Esophagus squamous epithelium (tissue), 5 donors: ENCODE measurements around the gene ZNF678. TPM values are rescaled to one million over a fixed set of nuclear protein-coding genes. Genes with fewer than 3 reads are reported as not detected.
"Not testable (repeated sequence)": the region's sequence is repeated elsewhere in the genome, so short reads cannot be mapped to it uniquely, and the experiment has no call there.

ENCODE experiments used
- DNase-seq: peaks from one replicate; lab custom pipeline; 2025; lab: John Stamatoyannopoulos, UW
- H3K27ac ChIP-seq, 4 donors: fragments of 200-600 bp; sonication (generic); one replicate each; pipeline ENCODE4 v1.5.1; 2016 to 2019; ENCODE audit warnings: mild to moderate bottlenecking in 1 of 4
- H3K27me3 ChIP-seq, 4 donors: fragments of 200-600 bp; sonication (generic); 1 replicate in 3 of 4; 2 replicates in 1 of 4; pipeline versions ENCODE4 v1.5.1 to v1.6.0; 2017 to 2021; ENCODE audit warnings: antibody characterized with exemption in 1 of 4
- H3K36me3 ChIP-seq, 3 donors: fragments of 200-600 bp; sonication (generic); one replicate each; pipeline ENCODE4 v1.5.1; 2016 to 2019
- H3K4me1 ChIP-seq, 3 donors: fragments of 200-600 bp; sonication (generic); one replicate each; pipeline ENCODE4 v1.5.1; 2017 to 2019
- H3K4me3 ChIP-seq, 4 donors: fragments of 200-600 bp; sonication (generic); 1 replicate in 3 of 4; 2 replicates in 1 of 4; pipeline ENCODE4 v1.5.1; 2016 to 2019; ENCODE audit warnings: mild to moderate bottlenecking in 2 of 4, moderate library complexity in 1 of 4
- H3K9me3 ChIP-seq, 3 donors: fragments of 200-600 bp; sonication (generic); one replicate each; pipeline ENCODE4 v1.5.1; 2016 to 2019
- POLR2A ChIP-seq, 4 donors: fragments of 450-650 bp; IDR thresholded peaks; one replicate each; pipeline ENCODE4 v1.6.1; 2017; ENCODE audit warnings: antibody characterized with exemption in 4 of 4, mild to moderate bottlenecking in 4 of 4, moderate library complexity in 3 of 4
- WGBS, 2 donors: methylation state at CpG; one replicate each; pipeline ENCODE4 v1.1.5; 2018; 5-methylcytosine and 5-hydroxymethylcytosine counted together
- intact Hi-C: fragments of 100-400 bp; cut with DNase I; formaldehyde crosslinking; loops from one replicate; pipeline ENCODE4 v1.15.0; 2022
- total RNA-seq, 4 donors: library from RNA; depleted of rRNA; stranded (reverse); fragments of >200 nt; gene quantifications; one replicate each; pipeline ENCODE4 v1.1.0, GENCODE V29; 2016
- TF ChIP-seq, protein P1 (sequence below), 6 experiments: fragments of 450-650 bp in 4 of 6; fragments of 200-600 bp in 2 of 6; sonication (generic) in 2 of 6; IDR thresholded peaks; one replicate each; pipeline ENCODE4 v1.5.1; 2016 to 2019; ENCODE audit warnings: antibody characterized with exemption in 6 of 6, mild to moderate bottlenecking in 4 of 6, moderate library complexity in 4 of 6
- donor health status: DM: yes; HTN: yes; CAD: no.

Gene ZNF678
- total RNA-seq, 4 donors from 2014 or later, result 1.5 to 7.6 (median 3.2) TPM

DNA sequence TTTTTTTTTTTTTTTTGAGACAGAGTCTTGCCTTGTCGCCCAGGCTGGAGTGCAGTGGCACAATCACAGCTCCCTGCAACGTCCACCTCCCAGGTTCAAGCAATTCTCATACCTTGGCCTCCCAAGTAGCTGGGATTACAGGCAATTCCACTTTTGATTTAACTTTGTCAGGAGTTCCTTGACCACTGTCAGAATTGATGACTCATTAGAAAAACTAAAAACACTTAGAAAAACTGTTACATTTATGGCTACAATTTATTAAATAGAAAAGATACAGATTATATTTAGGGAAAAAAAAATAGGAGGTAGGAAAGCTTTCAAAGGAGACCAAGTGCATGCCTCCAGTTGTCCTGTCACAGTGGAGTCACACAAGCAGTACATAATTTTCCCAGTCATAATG is 20.0 kb downstream of the ZNF678 start:
- H3K4me3 ChIP-seq, result no peak overlapping the region
- H3K27ac ChIP-seq, result no peak overlapping the region
- H3K4me1 ChIP-seq, result no peaks in the 10 kb centered on the region
- intact Hi-C loops, result no loop called here
- DNase-seq, result no peak
- H3K36me3 ChIP-seq, result peaks cover 0 to 16% (median 0%) of the 10 kb centered on the region in 3 donors
- peaks cover 0 to 34% (median 0%) of the 10 kb centered on the region in 3 donors for H3K9me3 ChIP-seq
- TF ChIP-seq, protein P1, sequence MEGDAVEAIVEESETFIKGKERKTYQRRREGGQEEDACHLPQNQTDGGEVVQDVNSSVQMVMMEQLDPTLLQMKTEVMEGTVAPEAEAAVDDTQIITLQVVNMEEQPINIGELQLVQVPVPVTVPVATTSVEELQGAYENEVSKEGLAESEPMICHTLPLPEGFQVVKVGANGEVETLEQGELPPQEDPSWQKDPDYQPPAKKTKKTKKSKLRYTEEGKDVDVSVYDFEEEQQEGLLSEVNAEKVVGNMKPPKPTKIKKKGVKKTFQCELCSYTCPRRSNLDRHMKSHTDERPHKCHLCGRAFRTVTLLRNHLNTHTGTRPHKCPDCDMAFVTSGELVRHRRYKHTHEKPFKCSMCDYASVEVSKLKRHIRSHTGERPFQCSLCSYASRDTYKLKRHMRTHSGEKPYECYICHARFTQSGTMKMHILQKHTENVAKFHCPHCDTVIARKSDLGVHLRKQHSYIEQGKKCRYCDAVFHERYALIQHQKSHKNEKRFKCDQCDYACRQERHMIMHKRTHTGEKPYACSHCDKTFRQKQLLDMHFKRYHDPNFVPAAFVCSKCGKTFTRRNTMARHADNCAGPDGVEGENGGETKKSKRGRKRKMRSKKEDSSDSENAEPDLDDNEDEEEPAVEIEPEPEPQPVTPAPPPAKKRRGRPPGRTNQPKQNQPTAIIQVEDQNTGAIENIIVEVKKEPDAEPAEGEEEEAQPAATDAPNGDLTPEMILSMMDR (IDR thresholded peaks at IDR 0.05), result no peak
- TF ChIP-seq POLR2A (IDR thresholded peaks at IDR 0.05), result no peak
- no peaks in the 10 kb centered on the region for H3K27me3 ChIP-seq
- 73% methylated on average over 2 of the region's 2 CpGs; no CpG with 5 or more reads in 1 of the 2 donors for WGBS, 2 donors

DNA sequence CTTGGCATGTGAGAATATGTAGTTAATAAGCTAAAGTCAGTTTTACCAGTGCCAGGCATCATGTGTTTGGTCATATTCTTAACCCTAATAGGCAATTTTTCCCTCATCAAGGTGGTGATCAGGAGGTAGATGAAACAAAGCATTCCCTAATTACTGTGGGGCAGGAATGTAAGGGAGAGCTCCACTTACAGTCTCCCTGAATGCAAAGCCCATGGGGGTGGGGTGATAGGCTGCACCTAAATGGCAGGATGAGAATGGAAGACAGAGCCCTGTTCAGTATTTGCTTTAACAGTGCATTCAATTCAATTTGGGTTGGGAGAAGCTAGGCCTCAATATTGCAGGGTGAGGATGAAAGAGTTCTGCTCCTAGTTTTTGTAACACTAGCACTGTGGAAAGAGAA is 23.4 kb downstream of the ZNF678 start:
- TF ChIP-seq, protein P1 (IDR thresholded peaks at IDR 0.05), result no peak
- TF ChIP-seq POLR2A (IDR thresholded peaks at IDR 0.05), result no peak
- Histone ChIP-seq H3K27me3 (no peaks in the 10 kb centered on the region), H3K4me1 (no peaks in the 10 kb centered on the region), H3K4me3 (no peak overlapping the region), H3K27ac (no peak overlapping the region), H3K9me3 (peaks cover 0 to 40% (median 13%) of the 10 kb centered on the region in 3 donors), H3K36me3 (peaks cover 0 to 28% (median 0%) of the 10 kb centered on the region in 3 donors)
- no peak for DNase-seq
- intact Hi-C loops, result no loop called here

DNA sequence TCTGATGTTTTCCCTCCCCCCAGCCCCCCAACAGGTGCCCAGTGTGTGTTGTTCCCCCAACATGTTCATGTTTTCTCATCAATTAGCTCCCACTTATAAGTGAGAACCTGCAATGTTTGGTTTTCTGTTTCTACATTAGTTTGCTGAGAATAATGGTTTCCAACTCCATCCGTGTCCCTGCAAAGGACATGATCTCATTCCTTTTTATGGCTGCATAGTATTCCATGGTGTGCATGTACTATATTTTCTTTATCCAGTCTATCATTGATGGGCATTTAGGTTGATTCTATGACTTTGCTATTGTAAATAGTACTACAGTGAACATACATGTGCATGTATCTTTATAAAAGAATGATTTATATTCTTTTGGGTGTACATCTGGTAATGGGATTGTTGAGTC is 24.6 kb downstream of the ZNF678 start:
- intact Hi-C loops, result no loop called here

DNA sequence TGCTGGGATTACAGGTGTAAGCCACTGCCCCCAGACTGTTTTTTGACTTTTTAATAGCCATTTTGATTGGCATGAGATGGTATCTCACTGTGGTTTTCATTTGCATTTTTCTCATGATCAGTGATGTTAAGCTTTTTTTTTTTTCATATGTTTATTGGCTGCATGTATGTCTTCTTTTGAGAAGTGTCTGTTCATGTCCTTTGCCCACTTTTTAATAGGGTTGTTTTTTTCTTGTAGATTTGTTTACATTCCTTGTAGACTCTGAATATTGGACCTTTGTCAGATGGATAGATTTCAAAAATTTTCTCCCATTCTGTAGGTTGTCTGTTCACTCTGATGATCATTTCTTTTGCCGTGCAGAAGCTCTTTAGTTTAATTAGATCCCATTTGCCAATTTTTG is 25.4 kb downstream of the ZNF678 start:
- intact Hi-C loops, H3K4me3 ChIP-seq, DNase-seq, H3K4me1 ChIP-seq, H3K27me3 ChIP-seq, H3K27ac ChIP-seq: not testable (repeated sequence)
- WGBS, 2 donors, result 88 to 90% methylated on average over 1 of the region's 1 CpG
- peaks cover 0 to 55% (median 13%) of the 10 kb centered on the region in 3 donors for H3K9me3 ChIP-seq
- peaks cover 0 to 34% (median 0%) of the 10 kb centered on the region in 3 donors for H3K36me3 ChIP-seq

More for the DNA sequence above, 24.6 kb downstream of the ZNF678 start:
- H3K4me1 ChIP-seq, result no peaks in the 10 kb centered on the region
- peaks cover 0 to 47% (median 13%) of the 10 kb centered on the region in 3 donors for H3K9me3 ChIP-seq
- 100% methylated on average over 1 of the region's 1 CpG for WGBS, 2 donors
- H3K4me3 ChIP-seq, result no peak overlapping the region
- no peak overlapping the region for H3K27ac ChIP-seq
- peaks cover 0 to 31% (median 0%) of the 10 kb centered on the region in 3 donors for H3K36me3 ChIP-seq
- no peak for TF ChIP-seq POLR2A (IDR thresholded peaks at IDR 0.05)
- TF ChIP-seq, protein P1 (IDR thresholded peaks at IDR 0.05), result no peak
- no peak for DNase-seq
- H3K27me3 ChIP-seq, result no peaks in the 10 kb centered on the region

DNA sequence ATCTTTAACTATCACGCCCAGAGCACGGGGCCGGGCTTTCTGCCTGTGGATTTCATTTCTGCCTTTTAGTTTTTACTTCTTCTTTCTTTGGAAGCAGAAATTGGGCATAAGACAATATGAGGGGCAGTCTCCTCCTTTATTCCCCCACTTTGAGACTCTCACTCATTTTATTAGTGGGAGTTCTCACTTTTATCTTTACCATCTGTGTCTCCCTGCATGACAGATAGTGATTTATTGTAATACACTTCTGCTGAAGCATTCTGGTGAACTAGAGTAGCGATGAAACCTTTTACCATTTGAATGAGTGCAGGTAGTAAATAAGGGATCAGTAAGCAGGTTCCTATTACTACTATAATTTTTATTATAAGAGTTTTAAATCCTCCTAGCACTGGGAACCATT is 26.4 kb downstream of the ZNF678 start:
- peaks cover 0 to 32% (median 0%) of the 10 kb centered on the region in 3 donors for H3K36me3 ChIP-seq
- peaks cover 0 to 57% (median 13%) of the 10 kb centered on the region in 3 donors for H3K9me3 ChIP-seq
- 98 to 100% methylated on average over 4 of the region's 4 CpGs for WGBS, 2 donors
- H3K4me1 ChIP-seq, H3K27ac ChIP-seq, DNase-seq, H3K4me3 ChIP-seq, intact Hi-C loops, H3K27me3 ChIP-seq: not testable (repeated sequence)

DNA sequence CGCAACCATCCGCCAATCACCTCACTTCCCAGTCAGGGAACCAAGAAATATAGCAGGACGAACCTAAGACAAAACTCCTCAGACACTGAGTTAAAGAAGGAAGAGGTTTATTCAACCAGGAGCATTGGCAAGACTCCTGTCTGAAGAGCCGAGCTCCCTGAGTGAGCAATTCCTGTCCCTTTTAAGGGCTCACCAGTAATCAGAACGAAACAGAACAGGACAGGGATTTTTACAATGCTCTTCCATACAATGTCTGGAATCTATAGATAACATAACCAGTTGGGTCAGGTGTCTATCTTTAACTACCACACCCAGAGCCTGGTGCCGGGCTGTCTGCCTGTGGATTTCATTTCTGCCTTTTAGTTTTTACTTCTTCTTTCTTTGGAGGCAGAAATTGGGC is 32.9 kb downstream of the ZNF678 start:
- intact Hi-C loops, DNase-seq, H3K4me3 ChIP-seq, H3K27me3 ChIP-seq, H3K27ac ChIP-seq, H3K4me1 ChIP-seq: not testable (repeated sequence)
- H3K36me3 ChIP-seq, result peaks cover 0 to 19% (median 0%) of the 10 kb centered on the region in 3 donors
- peaks cover 0 to 59% (median 25%) of the 10 kb centered on the region in 3 donors for H3K9me3 ChIP-seq
- whole genome bisulfite sequencing, 2 donors, result 88 to 89% methylated on average over 6 of the region's 6 CpGs

DNA sequence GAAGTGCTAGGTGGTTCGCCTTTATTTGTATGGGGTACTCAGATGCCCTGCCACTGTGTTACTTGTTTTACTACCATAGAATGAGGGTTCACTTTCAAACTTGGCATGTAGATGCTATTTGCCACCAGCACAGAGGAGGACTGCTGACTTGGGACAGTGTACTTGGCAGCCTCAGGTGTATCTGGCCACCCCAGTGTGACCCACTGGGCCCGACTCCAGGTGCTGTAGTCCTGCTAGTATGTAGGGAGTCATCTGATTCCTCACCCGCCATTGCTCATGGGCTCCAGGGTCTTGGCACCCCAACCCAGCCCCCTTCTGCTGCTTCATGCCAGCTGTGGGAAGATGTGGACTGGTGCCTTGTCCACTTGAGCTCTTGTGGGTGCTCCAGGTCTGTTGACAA is 40.0 kb downstream of the ZNF678 start:
- no peak overlapping the region for H3K4me3 ChIP-seq
- no peaks in the 10 kb centered on the region for H3K27me3 ChIP-seq
- no peak for TF ChIP-seq POLR2A (IDR thresholded peaks at IDR 0.05)
- TF ChIP-seq, protein P1 (IDR thresholded peaks at IDR 0.05), result no peak
- intact Hi-C loops, result no loop called here
- H3K9me3 ChIP-seq, result peaks cover 0 to 54% (median 14%) of the 10 kb centered on the region in 3 donors
- 83 to 100% methylated on average over 3 of the region's 3 CpGs for WGBS, 2 donors
- H3K27ac ChIP-seq, result no peak overlapping the region
- H3K36me3 ChIP-seq, result peaks cover 0 to 4% (median 0%) of the 10 kb centered on the region in 3 donors
- no peaks in the 10 kb centered on the region for H3K4me1 ChIP-seq
- no peak for DNase-seq
